Esophagus squamous epithelium (tissue), 5 donors: ENCODE measurements around the gene KANSL1L. TPM values are rescaled to one million over a fixed set of nuclear protein-coding genes. Genes with fewer than 3 reads are reported as not detected.

Experiments
- DNase-seq: peaks from one replicate; lab custom pipeline; 2025; lab: John Stamatoyannopoulos, UW
- H3K27ac ChIP-seq, 4 donors: fragments of 200-600 bp; sonication (generic); one replicate each; pipeline ENCODE4 v1.5.1; 2016 to 2019; ENCODE audit warnings: mild to moderate bottlenecking in 1 of 4
- H3K27me3 ChIP-seq, 4 donors: fragments of 200-600 bp; sonication (generic); 1 replicate in 3 of 4; 2 replicates in 1 of 4; pipeline versions ENCODE4 v1.5.1 to v1.6.0; 2017 to 2021; ENCODE audit warnings: antibody characterized with exemption in 1 of 4
- H3K36me3 ChIP-seq, 3 donors: fragments of 200-600 bp; sonication (generic); one replicate each; pipeline ENCODE4 v1.5.1; 2016 to 2019
- H3K4me1 ChIP-seq, 3 donors: fragments of 200-600 bp; sonication (generic); one replicate each; pipeline ENCODE4 v1.5.1; 2017 to 2019
- H3K4me3 ChIP-seq, 4 donors: fragments of 200-600 bp; sonication (generic); 1 replicate in 3 of 4; 2 replicates in 1 of 4; pipeline ENCODE4 v1.5.1; 2016 to 2019; ENCODE audit warnings: mild to moderate bottlenecking in 2 of 4, moderate library complexity in 1 of 4
- H3K9me3 ChIP-seq, 3 donors: fragments of 200-600 bp; sonication (generic); one replicate each; pipeline ENCODE4 v1.5.1; 2016 to 2019
- CTCF ChIP-seq, 6 experiments: fragments of 450-650 bp in 4 of 6; fragments of 200-600 bp in 2 of 6; sonication (generic) in 2 of 6; IDR thresholded peaks; one replicate each; pipeline ENCODE4 v1.5.1; 2016 to 2019; ENCODE audit warnings: antibody characterized with exemption in 6 of 6, mild to moderate bottlenecking in 4 of 6, moderate library complexity in 4 of 6
- POLR2A ChIP-seq, 4 donors: fragments of 450-650 bp; IDR thresholded peaks; one replicate each; pipeline ENCODE4 v1.6.1; 2017; ENCODE audit warnings: antibody characterized with exemption in 4 of 4, mild to moderate bottlenecking in 4 of 4, moderate library complexity in 3 of 4
- WGBS, 2 donors: methylation state at CpG; one replicate each; pipeline ENCODE4 v1.1.5; 2018; 5-methylcytosine and 5-hydroxymethylcytosine counted together
- intact Hi-C: fragments of 100-400 bp; cut with DNase I; formaldehyde crosslinking; loops from one replicate; pipeline ENCODE4 v1.15.0; 2022
- total RNA-seq, 4 donors: library from RNA; depleted of rRNA; stranded (reverse); fragments of >200 nt; gene quantifications; one replicate each; pipeline ENCODE4 v1.1.0, GENCODE V29; 2016
- donor health status: DM: yes; HTN: yes; CAD: no.

Gene KANSL1L
- total RNA-seq, 4 donors from 2014 or later = 9.1 to 21.7 (median 13.6) TPM

- Histone ChIP-seq H3K36me3 (peaks cover 0 to 68% (median 4%) of the 10 kb centered on the region in 3 donors), H3K4me1 (no peaks in the 10 kb centered on the region), H3K9me3 (no peaks in the 10 kb centered on the region)
These were observed 143.6 kb downstream of the KANSL1L start for GRCh38 chr2:210027608-210028007.

GRCh38 chr2:210022824-210023223 lies 148.4 kb downstream of the KANSL1L start:
- intact Hi-C loops = no loop called here
- no peak overlapping the region for H3K27ac ChIP-seq
- DNase-seq = no peak
- TF ChIP-seq POLR2A (IDR thresholded peaks at IDR 0.05) = no peak
- TF ChIP-seq CTCF (IDR thresholded peaks at IDR 0.05) = no peak
- H3K4me1 ChIP-seq = no peaks in the 10 kb centered on the region
- no peaks in the 10 kb centered on the region for H3K27me3 ChIP-seq
- H3K36me3 ChIP-seq = peaks cover 0 to 100% (median 12%) of the 10 kb centered on the region in 3 donors
- no peak overlapping the region for H3K4me3 ChIP-seq
- 82 to 88% methylated on average over 3 of the region's 3 CpGs for WGBS, 2 donors
- H3K9me3 ChIP-seq = no peaks in the 10 kb centered on the region

More at GRCh38 chr2:210027608-210028007, 143.6 kb downstream of the KANSL1L start:
- TF ChIP-seq CTCF (IDR thresholded peaks at IDR 0.05) (no peak), POLR2A (IDR thresholded peaks at IDR 0.05) (no peak)
- intact Hi-C loops = no loop called here
- Histone ChIP-seq H3K27me3 (no peaks in the 10 kb centered on the region), H3K27ac (no peak overlapping the region), H3K4me3 (no peak overlapping the region)
- no peak for DNase-seq
- WGBS, 2 donors = 78 to 83% methylated on average over 2 of the region's 2 CpGs

- TF ChIP-seq CTCF (IDR thresholded peaks at IDR 0.05) (no peak), POLR2A (IDR thresholded peaks at IDR 0.05) (no peak)
- no peaks in the 10 kb centered on the region for H3K4me1 ChIP-seq
- no peak overlapping the region for H3K27ac ChIP-seq
- no peak overlapping the region for H3K4me3 ChIP-seq
- H3K27me3 ChIP-seq = no peaks in the 10 kb centered on the region
- no peaks in the 10 kb centered on the region for H3K9me3 ChIP-seq
- peaks cover 0 to 100% (median 28%) of the 10 kb centered on the region in 3 donors for H3K36me3 ChIP-seq
- intact Hi-C loops = no loop called here
- 65 to 83% methylated on average over 1 of the region's 1 CpG for WGBS, 2 donors
- no peak for DNase-seq
These were observed 151.1 kb downstream of the KANSL1L start for GRCh38 chr2:210020138-210020537.

GRCh38 chr2:210009896-210010295 lies 161.3 kb downstream of the KANSL1L start:
- TF ChIP-seq CTCF (IDR thresholded peaks at IDR 0.05) = no peak
- no peak for TF ChIP-seq POLR2A (IDR thresholded peaks at IDR 0.05)
- no peak overlapping the region for H3K27ac ChIP-seq
- H3K36me3 ChIP-seq = peaks cover under 1 to 66% (median 4%) of the 10 kb centered on the region in 3 donors
- no peak for DNase-seq
- no peak overlapping the region for H3K4me3 ChIP-seq
- intact Hi-C loops = no loop called here
- H3K9me3 ChIP-seq = no peaks in the 10 kb centered on the region
- H3K27me3 ChIP-seq = no peaks in the 10 kb centered on the region
- 66 to 73% methylated on average over 3 of the region's 3 CpGs for WGBS, 2 donors
- H3K4me1 ChIP-seq = peaks cover 8 to 34% (median 10%) of the 10 kb centered on the region in 3 donors

GRCh38 chr2:210009126-210009525 lies 162.1 kb downstream of the KANSL1L start:
- Histone ChIP-seq H3K36me3 (peaks cover 0 to 58% (median 2%) of the 10 kb centered on the region in 3 donors), H3K27me3 (no peaks in the 10 kb centered on the region), H3K4me1 (peaks cover 12 to 42% (median 14%) of the 10 kb centered on the region in 3 donors), H3K4me3 (no peak overlapping the region), H3K27ac (no peak overlapping the region), H3K9me3 (no peaks in the 10 kb centered on the region)
- TF ChIP-seq CTCF (IDR thresholded peaks at IDR 0.05) = no peak
- no peak for TF ChIP-seq POLR2A (IDR thresholded peaks at IDR 0.05)
- DNase-seq = no peak
- intact Hi-C loops = no loop called here
- WGBS, 2 donors = 64 to 72% methylated on average over 6 of the region's 6 CpGs
